Liver (tissue), 9 donors: Measurements from ENCODE around the gene SLC9A4. TPM values are rescaled to one million over a fixed set of nuclear protein-coding genes. Genes with fewer than 3 reads are reported as not detected.

Experiments
- DNase-seq: peaks from one replicate; pipeline ENCODE4 v3.0.0-alpha.2; 2017; ENCODE audit warnings: low spot score
- H3K27ac ChIP-seq, 2 donors: one replicate each; pipeline ENCODE4 v1.7.0; 2013; ENCODE audit warnings: inconsistent platforms in 2 of 2, low read length in 2 of 2, control low read depth in 1 of 2, low read depth in 1 of 2, mild to moderate bottlenecking in 1 of 2
- H3K27me3 ChIP-seq, 4 donors: one replicate each; pipeline versions ENCODE4 v1.6.1 to v1.7.0; 2013; ENCODE audit warnings: low read length in 3 of 4, inconsistent platforms in 1 of 4, mild to moderate bottlenecking in 1 of 4, moderate library complexity in 1 of 4; ENCODE audit not compliant: control insufficient read depth in 4 of 4, insufficient read depth in 4 of 4
- H3K36me3 ChIP-seq, 4 donors: one replicate each; pipeline versions ENCODE4 v1.6.1 to v1.7.0; 2013; ENCODE audit warnings: low read length in 3 of 4, mild to moderate bottlenecking in 3 of 4, low read depth in 1 of 4, moderate library complexity in 1 of 4; ENCODE audit not compliant: control insufficient read depth in 4 of 4, insufficient read depth in 3 of 4
- H3K4me1 ChIP-seq, 4 donors: one replicate each; pipeline versions ENCODE4 v1.6.1 to v1.7.0; 2013; ENCODE audit warnings: low read length in 3 of 4, mild to moderate bottlenecking in 3 of 4, moderate library complexity in 1 of 4; ENCODE audit not compliant: control insufficient read depth in 4 of 4, insufficient read depth in 4 of 4
- H3K4me3 ChIP-seq, 3 donors: one replicate each; pipeline versions ENCODE4 v1.6.1 to v1.7.0; 2013; ENCODE audit warnings: low read length in 3 of 3, control low read depth in 1 of 3, low read depth in 1 of 3, mild to moderate bottlenecking in 1 of 3
- H3K9ac ChIP-seq, 2 donors: one replicate each; pipeline ENCODE4 v1.7.0; 2013; ENCODE audit warnings: low read length in 2 of 2, mild to moderate bottlenecking in 2 of 2, moderate library complexity in 2 of 2, control low read depth in 1 of 2, low read depth in 1 of 2
- H3K9me3 ChIP-seq, 4 donors: one replicate each; pipeline versions ENCODE4 v1.6.1 to v1.7.0; 2013; ENCODE audit warnings: low read length in 3 of 4; ENCODE audit not compliant: control insufficient read depth in 4 of 4
- EGR1 ChIP-seq, 2 donors: IDR thresholded peaks; 2 replicates each; pipeline ENCODE4 v1.6.1; 2016 to 2018; ENCODE audit warnings: antibody characterized with exemption in 2 of 2, low read depth in 2 of 2
- FOXA1 ChIP-seq: IDR thresholded peaks from 2 replicates; pipeline ENCODE4 v1.6.1; 2016; ENCODE audit warnings: antibody characterized with exemption
- GABPA ChIP-seq, 2 donors: IDR thresholded peaks in 1 of 2; conservative IDR thresholded peaks in 1 of 2; 2 replicates each; pipeline ENCODE4 v1.6.1; 2016; ENCODE audit warnings: antibody characterized with exemption in 2 of 2, mild to moderate bottlenecking in 1 of 2, moderate library complexity in 1 of 2
- HNF4A ChIP-seq, 2 donors: conservative IDR thresholded peaks; 2 replicates each; pipeline ENCODE4 v1.6.1; 2016; ENCODE audit warnings: antibody characterized with exemption in 2 of 2, mild to moderate bottlenecking in 2 of 2
- HNF4G ChIP-seq: IDR thresholded peaks from 2 replicates; pipeline ENCODE4 v1.6.1; 2016; ENCODE audit warnings: antibody characterized with exemption
- MAX ChIP-seq: IDR thresholded peaks from 2 replicates; pipeline ENCODE4 v1.6.1; 2016; ENCODE audit warnings: antibody characterized with exemption
- NR2F2 ChIP-seq: IDR thresholded peaks from 2 replicates; pipeline ENCODE4 v1.6.1; 2016; ENCODE audit warnings: antibody characterized with exemption
- RAD21 ChIP-seq, 2 donors: IDR thresholded peaks; 2 replicates each; pipeline ENCODE4 v1.6.1; 2016; ENCODE audit warnings: antibody characterized with exemption in 2 of 2, mild to moderate bottlenecking in 2 of 2
- REST ChIP-seq: IDR thresholded peaks from 2 replicates; pipeline ENCODE4 v1.6.1; 2016; ENCODE audit warnings: antibody characterized with exemption, mild to moderate bottlenecking
- SP1 ChIP-seq: IDR thresholded peaks from 2 replicates; pipeline ENCODE4 v1.6.1; 2018; ENCODE audit warnings: antibody characterized with exemption, mild to moderate bottlenecking
- TAF1 ChIP-seq: conservative IDR thresholded peaks from 2 replicates; pipeline ENCODE4 v1.6.1; 2016; ENCODE audit warnings: antibody characterized with exemption, mild to moderate bottlenecking
- WGBS: extraction: QIAGEN DNeasy Blood & Tissue Kit; methylation state at CpG from one replicate; pipeline ENCODE4 v1.1.7; 2013; 5-methylcytosine and 5-hydroxymethylcytosine counted together
- polyA plus RNA-seq, 2 donors: library from polyadenylated mRNA; stranded (reverse) in 1 of 2; unstranded in 1 of 2; fragments of 200-250 nt in 1 of 2; fragments of >200 nt in 1 of 2; fragmentation: Nextera tagmentation in 1 of 2; extraction: Ambion mirVana in 1 of 2; gene quantifications; one replicate each; pipeline versions ENCODE4 v1.2.1 to v1.2.3, GENCODE V29; 2013 to 2015
- total RNA-seq, 2 donors: library from RNA; depleted of rRNA; stranded (reverse); fragments of >200 nt; gene quantifications; one replicate each; pipeline ENCODE4 v1.2.3, GENCODE V29; 2014
- TF ChIP-seq, protein P1 (sequence below): IDR thresholded peaks from 2 replicates; pipeline ENCODE4 v1.6.1; 2016; ENCODE audit warnings: antibody characterized with exemption
- donor health status: healthy.
- donor health status: healthy.
- donor health status: healthy.
- donor health status: healthy.
- donor health status: healthy.

The SLC9A4 gene
- total and polyA plus RNA-seq, 4 donors, result not detected

DNA sequence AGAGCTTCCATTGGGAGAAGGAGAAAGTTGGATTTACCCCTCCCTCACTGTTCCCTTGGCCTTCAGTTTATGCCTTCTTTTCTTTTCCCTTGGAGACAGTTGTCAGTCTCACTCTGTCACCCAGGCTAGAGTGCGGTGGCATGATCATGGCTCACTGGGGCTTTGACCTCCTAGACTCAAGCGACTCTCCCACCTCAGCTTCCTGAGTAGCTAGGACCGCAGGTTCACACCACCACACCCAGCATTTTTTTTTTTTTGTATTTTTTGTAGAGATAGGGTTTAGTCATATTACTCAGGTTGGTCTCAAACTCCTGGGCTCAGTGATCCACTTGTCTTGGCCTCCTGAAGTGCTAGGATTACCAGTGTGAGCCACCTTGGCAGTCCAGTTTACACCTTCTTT is 49.9 kb downstream of the SLC9A4 start:
- H3K27me3 ChIP-seq, result no peaks in the 10 kb centered on the region
- H3K9me3 ChIP-seq, result no peaks in the 10 kb centered on the region
- H3K27ac ChIP-seq, result no peak overlapping the region
- no peaks in the 10 kb centered on the region for H3K4me1 ChIP-seq
- WGBS, result 95% methylated on average over 3 of the region's 3 CpGs
- DNase-seq, result no peak
- TF ChIP-seq SP1 (no peak), TAF1 (no peak), HNF4G (no peak), MAX (no peak), HNF4A (conservative IDR thresholded peaks at IDR 0.05) (no peak), NR2F2 (no peak), GABPA (IDR thresholded peaks at IDR 0.05 in 1 of 2, conservative IDR thresholded peaks at IDR 0.05 in 1 of 2) (no peak), EGR1 (IDR thresholded peaks at IDR 0.05; ENCODE audit: low read depth in 2 of 2) (no peak), RAD21 (IDR thresholded peaks at IDR 0.05) (no peak)
- TF ChIP-seq, protein P1, sequence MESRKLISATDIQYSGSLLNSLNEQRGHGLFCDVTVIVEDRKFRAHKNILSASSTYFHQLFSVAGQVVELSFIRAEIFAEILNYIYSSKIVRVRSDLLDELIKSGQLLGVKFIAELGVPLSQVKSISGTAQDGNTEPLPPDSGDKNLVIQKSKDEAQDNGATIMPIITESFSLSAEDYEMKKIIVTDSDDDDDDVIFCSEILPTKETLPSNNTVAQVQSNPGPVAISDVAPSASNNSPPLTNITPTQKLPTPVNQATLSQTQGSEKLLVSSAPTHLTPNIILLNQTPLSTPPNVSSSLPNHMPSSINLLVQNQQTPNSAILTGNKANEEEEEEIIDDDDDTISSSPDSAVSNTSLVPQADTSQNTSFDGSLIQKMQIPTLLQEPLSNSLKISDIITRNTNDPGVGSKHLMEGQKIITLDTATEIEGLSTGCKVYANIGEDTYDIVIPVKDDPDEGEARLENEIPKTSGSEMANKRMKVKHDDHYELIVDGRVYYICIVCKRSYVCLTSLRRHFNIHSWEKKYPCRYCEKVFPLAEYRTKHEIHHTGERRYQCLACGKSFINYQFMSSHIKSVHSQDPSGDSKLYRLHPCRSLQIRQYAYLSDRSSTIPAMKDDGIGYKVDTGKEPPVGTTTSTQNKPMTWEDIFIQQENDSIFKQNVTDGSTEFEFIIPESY, result no peak
- H3K9ac ChIP-seq, result no peak overlapping the region
- no peak overlapping the region for H3K4me3 ChIP-seq
- no peaks in the 10 kb centered on the region for H3K36me3 ChIP-seq

GRCh38 chr2:102523651-102524050 is 50.6 kb downstream of the SLC9A4 start:
- Histone ChIP-seq H3K27me3 (no peaks in the 10 kb centered on the region), H3K36me3 (no peaks in the 10 kb centered on the region), H3K27ac (no peak overlapping the region), H3K9ac (no peak overlapping the region), H3K4me3 (no peak overlapping the region), H3K9me3 (no peaks in the 10 kb centered on the region), H3K4me1 (no peaks in the 10 kb centered on the region)
- WGBS, result 87% methylated on average over 3 of the region's 3 CpGs
- TF ChIP-seq REST, result no peak
- TF ChIP-seq HNF4G, result no peak
- TF ChIP-seq TAF1, result no peak
- TF ChIP-seq FOXA1, result no peak
- TF ChIP-seq, protein P1, result no peak
- TF ChIP-seq SP1, result no peak
- no peak for DNase-seq
